ENCODE data around the gene CCDC68. TPM values are rescaled to one million over a fixed set of nuclear protein-coding genes. Genes with fewer than 3 reads are reported as not detected.

The CCDC68 gene
- total RNA-seq, 1 donor from 2014 or later = 4.2 TPM

DNA sequence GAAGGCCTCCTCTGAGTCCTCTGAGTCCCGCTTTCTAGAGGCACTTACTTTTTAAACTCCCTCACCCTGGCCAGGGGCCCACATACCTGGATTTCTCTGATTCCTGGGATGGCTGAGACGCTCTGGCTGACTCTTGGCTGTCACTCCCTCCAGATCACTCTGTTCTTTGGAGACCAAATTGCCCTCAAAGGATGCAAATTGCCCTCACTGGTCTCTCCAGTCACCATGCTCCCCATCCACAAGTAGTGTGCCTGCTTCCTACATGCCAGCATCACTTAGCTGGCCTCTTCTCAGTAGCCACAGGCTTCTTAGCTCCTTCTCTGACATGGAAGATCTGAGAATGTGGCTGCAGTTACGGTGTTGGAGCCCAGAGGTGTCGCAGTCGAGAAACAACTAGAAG lies 41.3 kb upstream of the CCDC68 start:
- DNase-seq (ENCODE audit: low read depth) = no peak
- no peaks in the 10 kb centered on the region for H3K36me3 ChIP-seq (ENCODE audit: control insufficient read depth, insufficient read depth, low read length)
- H3K4me3 ChIP-seq (ENCODE audit: low read depth, low read length) = no peak overlapping the region
- TF ChIP-seq, protein P1, sequence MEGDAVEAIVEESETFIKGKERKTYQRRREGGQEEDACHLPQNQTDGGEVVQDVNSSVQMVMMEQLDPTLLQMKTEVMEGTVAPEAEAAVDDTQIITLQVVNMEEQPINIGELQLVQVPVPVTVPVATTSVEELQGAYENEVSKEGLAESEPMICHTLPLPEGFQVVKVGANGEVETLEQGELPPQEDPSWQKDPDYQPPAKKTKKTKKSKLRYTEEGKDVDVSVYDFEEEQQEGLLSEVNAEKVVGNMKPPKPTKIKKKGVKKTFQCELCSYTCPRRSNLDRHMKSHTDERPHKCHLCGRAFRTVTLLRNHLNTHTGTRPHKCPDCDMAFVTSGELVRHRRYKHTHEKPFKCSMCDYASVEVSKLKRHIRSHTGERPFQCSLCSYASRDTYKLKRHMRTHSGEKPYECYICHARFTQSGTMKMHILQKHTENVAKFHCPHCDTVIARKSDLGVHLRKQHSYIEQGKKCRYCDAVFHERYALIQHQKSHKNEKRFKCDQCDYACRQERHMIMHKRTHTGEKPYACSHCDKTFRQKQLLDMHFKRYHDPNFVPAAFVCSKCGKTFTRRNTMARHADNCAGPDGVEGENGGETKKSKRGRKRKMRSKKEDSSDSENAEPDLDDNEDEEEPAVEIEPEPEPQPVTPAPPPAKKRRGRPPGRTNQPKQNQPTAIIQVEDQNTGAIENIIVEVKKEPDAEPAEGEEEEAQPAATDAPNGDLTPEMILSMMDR (IDR thresholded peaks at IDR 0.05; ENCODE audit: insufficient read depth, low read length, severe bottlenecking) = no peak
- no peak for FAIRE-seq
- no peaks in the 10 kb centered on the region for H3K27me3 ChIP-seq (ENCODE audit: control insufficient read depth, insufficient read depth, low read length)

DNA sequence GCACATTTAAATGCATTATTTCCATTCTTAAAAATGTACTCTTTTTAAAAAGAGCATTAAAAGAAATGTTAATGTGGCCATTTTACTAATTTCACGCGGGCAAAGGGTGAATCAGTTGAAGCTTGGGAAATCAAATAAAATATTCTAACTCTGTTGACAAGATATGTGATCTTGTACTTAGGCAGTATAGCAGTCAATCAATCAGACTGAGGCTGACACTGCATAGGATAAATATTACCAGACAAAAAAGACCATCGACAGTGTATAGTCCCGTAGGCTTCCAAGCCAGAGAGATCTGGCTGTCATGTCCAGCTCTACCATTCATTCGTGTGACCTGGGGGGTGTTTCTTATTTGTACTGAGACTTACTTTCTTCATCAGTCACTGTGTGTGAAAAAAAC lies 39.8 kb upstream of the CCDC68 start:
- DNase-seq (ENCODE audit: low read depth) = no peak
- FAIRE-seq = peak; percentile 23
- H3K27me3 ChIP-seq (ENCODE audit: control insufficient read depth, insufficient read depth, low read length) = no peaks in the 10 kb centered on the region
- TF ChIP-seq, protein P1 (IDR thresholded peaks at IDR 0.05; ENCODE audit: insufficient read depth, low read length, severe bottlenecking) = no peak
- no peak overlapping the region for H3K4me3 ChIP-seq (ENCODE audit: low read depth, low read length)
- H3K36me3 ChIP-seq (ENCODE audit: control insufficient read depth, insufficient read depth, low read length) = no peaks in the 10 kb centered on the region

DNA sequence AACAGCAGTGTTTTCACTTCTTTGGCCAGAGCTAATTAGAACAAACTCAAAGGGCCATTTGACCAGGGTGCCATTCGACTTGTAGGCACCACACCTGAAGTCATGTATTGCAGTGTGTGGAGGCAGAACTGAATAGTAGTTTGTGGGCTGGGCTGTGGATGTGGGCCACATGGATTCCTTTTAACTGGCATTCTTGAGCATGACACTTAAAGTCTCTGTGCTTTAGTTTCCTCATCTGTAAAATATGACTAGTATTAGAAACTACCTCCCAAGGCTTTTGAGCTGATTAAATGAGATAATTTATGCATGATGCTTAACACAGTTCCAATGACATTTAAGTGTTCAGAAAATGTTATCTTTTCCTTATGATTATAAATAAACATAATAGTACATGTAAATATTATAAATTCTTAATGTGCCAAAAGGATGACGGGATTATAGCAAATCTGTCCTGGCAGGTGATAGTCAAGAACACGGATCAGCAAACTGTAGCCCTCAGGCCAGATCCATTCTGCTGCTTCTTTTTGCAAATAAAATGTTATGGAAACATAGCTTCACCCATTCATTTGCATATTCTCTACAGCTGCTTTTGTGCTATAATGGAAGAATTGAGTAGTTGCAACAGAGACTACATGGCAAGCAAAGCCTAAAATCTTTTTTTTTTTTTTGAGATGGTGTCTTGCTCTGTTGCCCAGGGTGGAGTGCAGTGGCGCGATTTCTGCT lies 36.3 kb upstream of the CCDC68 start:
- TF ChIP-seq, protein P1 (IDR thresholded peaks at IDR 0.05; ENCODE audit: insufficient read depth, low read length, severe bottlenecking) = no peak
- no peaks in the 10 kb centered on the region for H3K27me3 ChIP-seq (ENCODE audit: control insufficient read depth, insufficient read depth, low read length)
- H3K36me3 ChIP-seq (ENCODE audit: control insufficient read depth, insufficient read depth, low read length) = no peaks in the 10 kb centered on the region
- DNase-seq (ENCODE audit: low read depth) (no peak), FAIRE-seq (no peak)
- H3K4me3 ChIP-seq (ENCODE audit: low read depth, low read length) = no peak overlapping the region

DNA sequence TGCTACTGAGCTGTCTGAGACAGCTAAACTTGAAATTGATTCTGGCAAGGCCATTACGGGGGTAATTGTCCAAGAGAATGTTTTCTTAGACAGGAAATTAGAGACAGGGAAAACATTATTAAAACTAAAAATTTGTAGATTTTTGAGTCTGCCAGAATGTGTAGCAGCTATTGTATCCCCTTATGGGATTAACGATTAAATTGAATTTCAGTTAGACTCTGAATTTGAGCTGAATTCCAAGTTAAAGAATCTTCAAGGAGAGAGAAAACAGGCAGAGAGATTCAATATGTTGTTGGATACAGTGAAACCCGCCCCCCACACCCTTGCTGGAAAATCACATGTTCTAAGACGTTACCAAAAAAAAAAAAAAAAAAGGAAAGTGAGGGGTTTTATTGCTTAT lies 32.7 kb upstream of the CCDC68 start:
- DNase-seq (ENCODE audit: low read depth) = no peak
- Histone ChIP-seq H3K4me3 (ENCODE audit: low read depth, low read length) (no peak overlapping the region), H3K27me3 (ENCODE audit: control insufficient read depth, insufficient read depth, low read length) (no peaks in the 10 kb centered on the region), H3K36me3 (ENCODE audit: control insufficient read depth, insufficient read depth, low read length) (no peaks in the 10 kb centered on the region)
- TF ChIP-seq, protein P1 (IDR thresholded peaks at IDR 0.05; ENCODE audit: insufficient read depth, low read length, severe bottlenecking) = no peak
- no peak for FAIRE-seq

DNA sequence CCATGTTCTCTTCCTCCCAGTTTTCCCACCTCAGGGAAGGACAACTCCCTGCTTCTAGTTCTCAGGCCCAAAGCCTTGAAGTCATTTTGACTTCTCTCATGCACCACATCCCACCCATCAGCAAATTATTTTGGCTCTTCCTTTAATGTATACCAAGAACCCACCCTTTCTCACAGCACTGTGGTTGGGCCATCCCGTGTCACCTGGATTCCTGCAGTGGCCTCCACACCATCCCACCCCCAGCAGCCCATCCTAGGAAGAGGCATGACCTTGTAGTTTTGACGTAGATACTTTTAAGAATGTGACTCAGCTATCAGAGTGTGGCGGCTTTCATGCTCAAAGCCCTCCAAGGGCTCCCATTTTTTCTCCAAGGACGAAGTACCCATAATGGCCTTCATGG lies 25.6 kb upstream of the CCDC68 start:
- TF ChIP-seq, protein P1 (IDR thresholded peaks at IDR 0.05; ENCODE audit: insufficient read depth, low read length, severe bottlenecking) = no peak
- H3K36me3 ChIP-seq (ENCODE audit: control insufficient read depth, insufficient read depth, low read length) = no peaks in the 10 kb centered on the region
- H3K4me3 ChIP-seq (ENCODE audit: low read depth, low read length) = no peak overlapping the region
- no peaks in the 10 kb centered on the region for H3K27me3 ChIP-seq (ENCODE audit: control insufficient read depth, insufficient read depth, low read length)
- DNase-seq (ENCODE audit: low read depth) (no peak), FAIRE-seq (no peak)

DNA sequence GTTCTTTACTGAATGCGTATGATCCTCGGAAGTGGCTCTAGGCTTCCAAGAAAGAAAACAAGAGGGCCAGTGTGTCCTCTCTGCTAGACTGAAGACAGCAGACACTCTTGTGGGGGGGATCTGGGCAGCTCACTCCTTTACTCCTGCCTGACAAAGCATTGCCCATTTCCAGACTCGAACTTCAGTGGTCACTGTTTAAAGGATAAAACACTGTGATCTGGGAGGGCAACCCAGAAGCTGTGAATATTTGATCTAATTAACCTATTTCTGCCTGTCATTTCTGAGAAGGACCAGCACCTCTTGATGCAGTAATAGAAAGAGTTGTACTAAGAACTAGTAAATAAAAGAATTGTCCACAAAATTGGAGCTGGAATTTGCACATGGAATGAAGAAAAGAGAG lies 24.5 kb upstream of the CCDC68 start:
- TF ChIP-seq, protein P1 (IDR thresholded peaks at IDR 0.05; ENCODE audit: insufficient read depth, low read length, severe bottlenecking) = no peak
- Histone ChIP-seq H3K4me3 (ENCODE audit: low read depth, low read length) (no peak overlapping the region), H3K27me3 (ENCODE audit: control insufficient read depth, insufficient read depth, low read length) (no peaks in the 10 kb centered on the region), H3K36me3 (ENCODE audit: control insufficient read depth, insufficient read depth, low read length) (no peaks in the 10 kb centered on the region)
- FAIRE-seq (no peak), DNase-seq (ENCODE audit: low read depth) (no peak)
